Activated CD8-positive, alpha-beta memory T cell treated with anti-CD3 and anti-CD28 coated beads for 48 hours (primary cell): ENCODE data around the gene ATG12.
"Not testable (repeated sequence)": the region's sequence is repeated elsewhere in the genome, so short reads cannot be mapped to it uniquely, and the experiment has no call there.

Experiments
- DNase-seq, 3 experiments: peaks; one replicate each; pipeline ENCODE4 v3.0.0-alpha.2; 2020; ENCODE audit warnings: low read depth in 2 of 3, low spot score in 2 of 3

ATG12 gene

DNA sequence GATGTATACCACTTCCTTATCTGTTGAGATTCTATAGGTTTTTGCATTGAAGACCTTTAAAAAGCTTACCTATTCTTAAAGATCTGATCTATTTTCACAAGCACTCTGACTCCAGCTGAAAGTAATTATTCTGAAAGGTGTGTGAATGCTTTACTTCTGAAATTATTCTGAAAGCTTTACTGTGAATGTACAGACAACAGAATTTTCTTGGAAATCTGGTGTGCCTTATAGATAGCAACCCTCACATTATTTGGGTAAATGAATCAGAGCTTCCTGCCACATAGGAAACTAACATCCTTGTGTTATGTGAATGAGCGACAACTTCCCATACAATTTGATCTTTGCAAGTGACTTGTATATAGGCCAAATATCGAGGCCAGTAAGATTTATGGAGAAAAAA is 31.4 kb downstream of the ATG12 start:
- no peak for DNase-seq

DNA sequence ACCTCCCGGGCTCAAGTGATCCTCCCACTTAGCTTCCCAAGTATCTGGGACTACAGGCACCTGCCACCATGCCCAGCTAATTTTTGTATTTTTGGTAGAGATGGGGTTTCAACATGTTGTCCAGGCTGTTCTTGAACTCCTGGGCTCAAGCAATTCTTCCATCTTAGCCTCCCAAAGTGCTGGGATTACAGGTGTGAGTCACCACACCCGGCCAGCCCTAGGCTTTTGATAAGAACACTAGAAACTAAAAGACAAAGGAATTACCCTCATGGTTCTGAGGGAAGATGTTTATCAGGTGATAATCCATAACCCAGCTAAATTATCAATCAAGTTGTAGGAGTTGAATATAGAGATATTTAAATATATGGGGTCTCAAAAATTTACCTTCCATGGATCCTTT is 33.3 kb downstream of the ATG12 start:
- DNase-seq, result not testable (repeated sequence)

DNA sequence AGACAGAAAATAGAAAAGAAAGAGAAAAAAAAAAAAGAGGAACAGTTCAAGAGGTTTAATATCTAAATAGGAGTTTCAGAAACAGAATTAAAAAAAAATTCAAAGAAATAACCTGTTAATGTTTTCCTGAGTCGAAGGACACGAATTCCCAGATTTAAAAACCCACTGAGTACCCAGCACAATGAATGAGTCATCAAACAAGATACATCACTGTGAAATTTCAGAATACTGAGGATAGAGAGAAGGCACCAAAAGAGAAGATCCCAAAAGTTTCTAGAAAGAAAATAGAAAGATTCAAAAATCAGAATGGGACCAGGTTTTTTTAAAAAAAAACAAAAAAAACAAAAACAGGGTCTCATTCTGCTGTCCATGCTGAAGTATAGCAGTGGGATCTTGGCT is 33.7 kb downstream of the ATG12 start:
- DNase-seq, result no peak

DNA sequence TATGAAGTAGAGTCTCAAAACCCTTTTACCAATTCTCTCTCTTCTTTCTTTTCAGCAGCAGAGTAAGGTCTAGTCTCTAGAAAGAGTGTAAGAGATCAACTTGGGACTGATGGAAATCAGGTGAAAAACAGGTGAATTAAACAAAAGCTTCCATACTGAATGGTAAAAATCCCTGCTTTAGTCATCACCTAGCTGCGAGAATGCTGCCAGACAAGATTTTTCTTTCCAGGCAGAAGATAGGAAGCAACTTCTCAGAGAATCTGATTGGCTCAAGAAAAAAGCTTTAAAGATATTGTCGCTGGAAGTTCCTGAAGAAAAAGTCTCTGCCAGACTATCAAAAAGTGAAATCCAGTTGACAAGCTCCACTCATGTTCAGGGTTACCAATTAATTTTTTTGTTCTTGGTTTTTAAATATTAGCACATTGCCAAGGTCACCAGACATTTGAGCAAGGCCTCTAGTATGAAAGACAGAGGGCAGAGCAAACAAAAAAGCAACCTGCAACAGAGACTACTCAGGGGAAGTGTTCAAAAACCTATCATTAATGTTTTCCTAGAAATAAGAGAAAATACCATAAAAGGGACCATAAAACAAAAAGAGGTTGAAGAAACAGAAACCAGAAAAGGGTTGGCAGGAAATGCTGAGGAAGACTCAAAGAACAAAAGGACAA is 34.2 kb downstream of the ATG12 start:
- no peak for DNase-seq

DNA sequence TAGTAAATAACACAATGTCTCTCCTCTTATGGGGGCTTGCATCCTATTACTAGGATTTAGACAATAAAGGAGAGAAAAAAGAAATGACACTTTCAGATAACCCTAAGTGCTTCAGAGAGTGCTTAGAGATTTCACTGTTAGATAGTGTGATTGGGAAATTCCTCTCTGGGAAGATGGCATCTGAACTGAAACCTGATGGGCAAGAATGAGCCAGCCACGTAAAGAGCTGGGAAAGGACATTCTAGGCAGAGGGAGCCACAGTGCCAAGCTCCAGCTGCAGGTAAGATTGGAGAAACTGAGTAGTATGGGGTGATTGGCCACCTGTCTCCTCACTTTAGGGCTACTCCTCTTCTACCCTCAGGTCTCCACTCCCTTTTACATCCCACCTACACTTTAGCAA is 39.4 kb downstream of the ATG12 start:
- DNase-seq, result no peak

DNA sequence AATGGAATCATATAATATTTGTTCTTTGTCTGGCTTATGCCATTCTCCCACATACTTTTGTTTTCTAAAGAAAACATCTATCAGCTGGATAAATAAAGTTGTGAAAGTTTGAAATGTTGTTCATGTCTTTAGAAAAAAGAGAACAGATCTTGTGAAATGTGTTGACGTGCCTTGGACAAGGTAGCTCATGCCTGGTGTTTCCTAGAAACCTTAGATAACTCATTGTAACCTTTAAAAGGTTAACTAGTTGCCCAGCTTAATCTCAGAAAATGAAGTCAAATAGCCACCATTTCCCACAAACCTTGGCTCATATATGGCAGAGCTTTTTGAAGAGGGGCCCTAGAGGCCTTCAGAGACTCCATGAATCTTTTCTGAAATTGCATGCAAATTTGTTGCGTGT is 40.2 kb downstream of the ATG12 start:
- no peak for DNase-seq

DNA sequence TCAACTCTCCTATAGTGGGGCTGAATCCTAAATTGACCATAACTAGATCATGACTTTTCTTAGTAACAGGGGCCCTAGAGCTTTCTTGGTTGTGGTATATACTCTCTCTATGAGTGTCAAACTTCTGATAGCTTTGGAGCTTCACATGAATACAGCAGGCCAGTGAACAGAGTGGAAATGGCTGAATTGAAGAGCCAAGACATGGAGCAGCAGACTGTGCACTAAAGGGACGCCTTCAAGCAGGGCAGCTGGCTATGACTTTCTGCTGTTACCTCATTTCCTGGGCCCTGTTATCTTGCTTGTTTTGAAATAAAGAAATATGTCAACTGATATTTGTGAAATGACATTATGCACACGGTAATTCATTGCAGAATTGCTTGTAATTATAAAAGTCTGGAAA is 41.3 kb downstream of the ATG12 start:
- no peak for DNase-seq

DNA sequence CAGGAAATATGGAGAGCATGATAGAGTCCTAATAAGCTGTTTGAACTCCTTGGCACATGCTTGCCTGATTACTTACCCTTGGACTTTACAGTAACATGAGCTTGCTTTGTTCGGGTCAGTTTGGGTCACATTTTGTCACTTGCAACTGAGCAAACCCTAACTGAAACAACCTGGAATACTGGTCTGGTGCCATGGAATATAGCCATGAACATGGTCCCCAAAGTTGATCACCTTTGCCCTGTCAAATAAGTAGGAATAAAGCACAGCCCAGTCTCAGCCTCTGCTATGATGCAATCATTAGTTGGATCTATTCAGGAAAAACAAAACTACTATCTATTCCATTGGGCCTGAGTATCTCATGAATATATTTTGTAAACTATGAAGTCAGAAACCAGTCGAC is 43.1 kb downstream of the ATG12 start:
- no peak for DNase-seq

DNA sequence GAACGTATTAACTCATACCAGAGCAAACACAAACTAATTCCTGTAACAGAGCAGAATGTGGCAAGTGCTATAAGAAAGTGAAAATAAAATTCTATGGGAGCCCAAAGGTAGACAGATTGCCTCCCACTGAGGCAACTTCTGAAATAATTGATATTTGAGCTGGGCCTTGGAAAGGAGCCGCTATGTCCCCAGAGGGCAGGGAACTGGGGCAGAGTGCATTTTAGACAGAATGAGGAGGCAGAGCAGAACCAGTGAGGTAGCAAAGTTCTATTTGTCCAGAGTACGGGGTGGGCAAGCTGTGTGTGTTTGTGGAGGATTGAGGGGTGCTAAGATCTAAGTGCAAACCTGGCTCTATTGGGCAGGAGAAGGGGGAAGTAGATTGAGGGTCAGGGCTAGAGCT is 44.7 kb downstream of the ATG12 start:
- DNase-seq, result no peak

DNA sequence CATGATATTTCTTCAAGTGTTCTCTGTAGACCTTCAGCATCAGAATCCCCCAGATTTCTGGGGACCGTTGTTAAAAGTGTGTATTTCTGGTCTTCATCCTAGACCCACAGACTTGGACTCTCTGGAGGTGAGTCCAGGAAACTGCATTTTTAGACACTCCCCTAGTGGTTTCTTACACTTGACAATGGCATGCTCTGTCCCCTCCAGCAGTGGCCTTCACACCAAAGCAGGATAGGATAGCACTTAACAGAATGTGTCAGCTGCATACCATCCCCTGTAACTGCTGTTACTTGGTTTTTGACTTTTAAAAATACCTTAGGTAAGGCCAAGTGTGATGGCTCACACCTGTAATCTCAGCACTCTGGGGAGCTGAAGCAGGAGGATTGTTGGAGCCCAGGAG is 45.7 kb downstream of the ATG12 start:
- no peak for DNase-seq

DNA sequence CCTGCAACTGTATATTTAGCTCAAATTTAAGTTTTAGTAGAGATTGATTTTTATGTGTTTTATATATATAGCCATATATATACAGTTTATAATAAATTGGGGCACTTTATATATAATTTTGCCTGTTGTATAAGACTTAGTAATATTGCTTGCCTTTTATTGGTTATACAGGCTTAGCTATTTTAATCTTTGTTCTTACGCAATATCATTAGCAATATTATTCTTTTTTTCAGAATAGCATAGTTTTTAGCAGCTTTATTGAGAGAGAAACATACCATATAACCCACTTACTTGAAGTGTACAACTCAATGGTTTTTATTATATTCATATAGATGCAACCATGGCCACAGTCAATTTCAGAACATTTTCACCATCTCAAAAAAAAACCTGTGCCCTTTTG is 52.9 kb downstream of the ATG12 start:
- no peak for DNase-seq

DNA sequence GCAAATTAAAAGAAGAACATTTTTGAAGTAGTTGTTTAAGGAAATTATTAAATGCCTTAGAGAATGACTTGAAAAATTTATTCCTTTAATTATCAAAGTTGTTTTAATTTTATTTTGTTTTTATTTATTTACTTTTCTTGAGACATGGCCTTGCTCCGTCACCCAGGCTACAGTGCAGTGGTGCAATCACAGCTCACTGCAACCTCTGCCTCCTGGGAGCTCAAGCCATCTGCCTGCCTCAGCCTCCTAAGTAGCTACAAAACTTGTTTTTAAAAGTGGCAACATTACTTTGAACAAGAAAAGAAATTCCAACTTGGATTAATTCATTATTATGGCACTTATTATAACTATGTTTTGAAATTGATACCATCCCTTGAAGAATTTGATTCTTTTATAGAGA is 53.9 kb downstream of the ATG12 start:
- DNase-seq, result no peak

DNA sequence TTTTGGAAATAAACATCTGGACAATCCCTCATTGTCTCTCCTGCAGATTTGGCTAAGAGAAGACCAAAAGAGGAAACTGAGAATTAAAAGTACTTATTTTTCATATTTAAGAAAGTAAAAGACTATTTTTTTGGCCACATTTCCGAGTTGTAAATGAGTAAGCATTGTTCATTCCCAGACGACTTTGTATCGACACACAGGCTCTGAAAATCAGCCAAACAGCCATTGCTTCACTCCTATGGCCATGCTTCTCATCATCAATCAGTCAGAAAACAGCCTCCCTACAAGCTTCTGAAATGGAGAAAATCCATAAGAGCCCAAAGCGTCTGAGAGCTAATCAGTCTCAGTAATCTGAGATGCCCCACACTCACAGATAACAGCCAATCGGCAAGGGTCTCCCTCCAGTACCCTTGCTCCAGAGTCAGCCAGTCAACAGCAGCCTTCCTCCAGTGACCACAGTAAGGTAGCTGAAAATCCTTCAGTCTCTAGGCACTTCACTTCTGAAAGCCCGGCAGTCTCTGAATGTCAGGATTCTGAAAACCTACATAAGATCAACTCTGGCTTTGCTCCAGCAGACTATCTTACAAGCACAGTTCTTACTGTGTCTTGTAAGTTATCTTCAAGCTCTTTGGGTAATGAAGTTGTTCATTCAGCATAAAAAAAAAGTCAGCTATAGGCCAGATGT is 55.8 kb downstream of the ATG12 start:
- no peak for DNase-seq

DNA sequence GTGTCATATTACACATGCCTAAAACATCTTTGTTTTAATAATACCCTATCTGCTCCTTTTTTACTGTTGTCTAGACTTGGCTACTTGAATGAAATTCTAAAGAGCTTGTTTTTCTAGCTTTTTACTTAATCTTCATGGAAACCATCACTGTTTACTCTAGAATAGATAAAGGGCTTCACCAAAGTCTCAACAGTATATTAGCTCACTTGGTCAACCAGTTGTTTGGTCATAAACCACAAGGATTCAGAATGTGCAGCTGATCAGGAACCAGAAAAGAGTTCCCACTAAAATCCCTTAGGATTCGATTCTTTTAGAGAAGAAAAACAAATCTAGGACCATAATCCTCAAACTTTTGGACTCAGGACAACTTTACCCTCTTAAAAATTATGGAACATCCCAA is 62.9 kb downstream of the ATG12 start:
- DNase-seq, result no peak
